Hepatocyte (in vitro differentiated cells): Measurements from ENCODE around the gene ASS1.

Source experiments
- CTCF ChIP-seq: fragments of 200-600 bp; sonication (generic); IDR thresholded peaks from 2 replicates; pipeline ENCODE4 v1.5.1; 2016; ENCODE audit warnings: antibody characterized with exemption, mild to moderate bottlenecking; ENCODE audit not compliant: poor library complexity
- EZH2phosphoT487 ChIP-seq: fragments of 200-600 bp; sonication (generic); IDR thresholded peaks from one replicate; pipeline ENCODE4 v1.6.1; 2018; ENCODE audit warnings: antibody characterized with exemption, mild to moderate bottlenecking, low read depth, moderate library complexity; ENCODE audit not compliant: unreplicated experiment, severe bottlenecking

GRCh38 chr9:130426467-130426773 lies 18.3 kb upstream of the ASS1 start:
- TF ChIP-seq EZH2phosphoT487, result no peak
- TF ChIP-seq CTCF, result no peak
